ENCODE measurements around the gene PRKCE. TPM values are rescaled to one million over a fixed set of nuclear protein-coding genes. Genes with fewer than 3 reads are reported as not detected.

Gene PRKCE
- total RNA-seq, 1 donor from 2014 or later: 21.0 TPM

GRCh38 chr2:46040563-46041155, 389.2 kb downstream of the PRKCE start:
- H3K4me3 ChIP-seq (ENCODE audit: low read depth, low read length): no peak overlapping the region
- no peak for TF ChIP-seq CTCF (IDR thresholded peaks at IDR 0.05; ENCODE audit: insufficient read depth, low read length, poor library complexity, severe bottlenecking)
- H3K36me3 ChIP-seq (ENCODE audit: control insufficient read depth, insufficient read depth, low read length): no peaks in the 10 kb centered on the region
- no peaks in the 10 kb centered on the region for H3K27me3 ChIP-seq (ENCODE audit: control insufficient read depth, insufficient read depth, low read length)
- no peak for DNase-seq (ENCODE audit: low read depth)

- no peaks in the 10 kb centered on the region for H3K36me3 ChIP-seq (ENCODE audit: control insufficient read depth, insufficient read depth, low read length)
- TF ChIP-seq CTCF (IDR thresholded peaks at IDR 0.05; ENCODE audit: insufficient read depth, low read length, poor library complexity, severe bottlenecking): no peak
- DNase-seq (ENCODE audit: low read depth): no peak
- H3K27me3 ChIP-seq (ENCODE audit: control insufficient read depth, insufficient read depth, low read length): no peaks in the 10 kb centered on the region
- no peak overlapping the region for H3K4me3 ChIP-seq (ENCODE audit: low read depth, low read length)
Observed at GRCh38 chr2:46041434-46041833, 390.0 kb downstream of the PRKCE start.

GRCh38 chr2:46042207-46042637, 390.7 kb downstream of the PRKCE start:
- H3K4me3 ChIP-seq (ENCODE audit: low read depth, low read length): no peak overlapping the region
- DNase-seq (ENCODE audit: low read depth): no peak
- H3K36me3 ChIP-seq (ENCODE audit: control insufficient read depth, insufficient read depth, low read length): no peaks in the 10 kb centered on the region
- H3K27me3 ChIP-seq (ENCODE audit: control insufficient read depth, insufficient read depth, low read length): no peaks in the 10 kb centered on the region
- no peak for TF ChIP-seq CTCF (IDR thresholded peaks at IDR 0.05; ENCODE audit: insufficient read depth, low read length, poor library complexity, severe bottlenecking)

GRCh38 chr2:46042711-46043110, 391.2 kb downstream of the PRKCE start:
- H3K27me3 ChIP-seq (ENCODE audit: control insufficient read depth, insufficient read depth, low read length): no peaks in the 10 kb centered on the region
- no peak for TF ChIP-seq CTCF (IDR thresholded peaks at IDR 0.05; ENCODE audit: insufficient read depth, low read length, poor library complexity, severe bottlenecking)
- no peaks in the 10 kb centered on the region for H3K36me3 ChIP-seq (ENCODE audit: control insufficient read depth, insufficient read depth, low read length)
- no peak overlapping the region for H3K4me3 ChIP-seq (ENCODE audit: low read depth, low read length)
- no peak for DNase-seq (ENCODE audit: low read depth)

GRCh38 chr2:46045888-46046287, 394.4 kb downstream of the PRKCE start:
- Histone ChIP-seq H3K27me3 (ENCODE audit: control insufficient read depth, insufficient read depth, low read length) (no peaks in the 10 kb centered on the region), H3K4me3 (ENCODE audit: low read depth, low read length) (no peak overlapping the region), H3K36me3 (ENCODE audit: control insufficient read depth, insufficient read depth, low read length) (no peaks in the 10 kb centered on the region)
- TF ChIP-seq CTCF (IDR thresholded peaks at IDR 0.05; ENCODE audit: insufficient read depth, low read length, poor library complexity, severe bottlenecking): no peak
- DNase-seq (ENCODE audit: low read depth): no peak

GRCh38 chr2:46047290-46047689, 395.8 kb downstream of the PRKCE start:
- no peak for DNase-seq (ENCODE audit: low read depth)
- Histone ChIP-seq H3K4me3 (ENCODE audit: low read depth, low read length) (no peak overlapping the region), H3K27me3 (ENCODE audit: control insufficient read depth, insufficient read depth, low read length) (no peaks in the 10 kb centered on the region), H3K36me3 (ENCODE audit: control insufficient read depth, insufficient read depth, low read length) (no peaks in the 10 kb centered on the region)
- no peak for TF ChIP-seq CTCF (IDR thresholded peaks at IDR 0.05; ENCODE audit: insufficient read depth, low read length, poor library complexity, severe bottlenecking)
